ENCODE data around the gene RNF220.

RNF220 gene

DNA sequence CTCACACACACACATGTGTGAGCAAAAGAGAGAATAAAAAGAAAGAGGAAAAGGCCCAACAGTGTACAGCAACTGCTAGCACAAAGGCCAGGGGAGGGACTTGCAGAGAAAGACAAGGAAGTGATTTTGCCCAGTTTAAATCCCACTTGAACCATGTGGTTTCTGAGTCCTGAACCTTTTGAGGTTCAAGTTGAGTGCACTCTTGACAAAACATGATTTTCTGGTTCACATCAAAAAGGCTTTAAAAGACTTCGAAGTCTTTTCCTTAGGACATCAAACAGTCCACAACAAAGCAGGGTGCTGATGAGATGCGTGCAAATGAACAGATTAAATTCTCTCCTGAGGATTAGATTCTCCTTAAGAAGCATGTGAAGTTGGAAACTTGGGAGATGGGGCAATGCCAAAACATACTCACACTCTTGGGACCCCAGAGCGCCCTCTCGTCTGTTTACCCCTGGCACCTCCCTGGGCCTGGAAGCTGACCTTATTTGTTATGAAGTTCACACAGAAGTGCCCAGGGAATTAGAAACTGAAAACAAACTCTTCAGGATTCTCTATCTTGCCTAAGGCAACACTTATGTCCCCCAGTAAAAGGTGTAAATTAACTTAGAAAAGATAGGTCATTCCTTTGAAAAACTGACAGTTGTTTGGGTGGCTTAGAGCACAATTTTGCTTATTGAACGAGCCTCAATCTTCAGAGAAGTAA, 31.5 kb downstream of the RNF220 start:
- no peak for DNase-seq (ENCODE audit: low read depth in 2 of 2)

DNA sequence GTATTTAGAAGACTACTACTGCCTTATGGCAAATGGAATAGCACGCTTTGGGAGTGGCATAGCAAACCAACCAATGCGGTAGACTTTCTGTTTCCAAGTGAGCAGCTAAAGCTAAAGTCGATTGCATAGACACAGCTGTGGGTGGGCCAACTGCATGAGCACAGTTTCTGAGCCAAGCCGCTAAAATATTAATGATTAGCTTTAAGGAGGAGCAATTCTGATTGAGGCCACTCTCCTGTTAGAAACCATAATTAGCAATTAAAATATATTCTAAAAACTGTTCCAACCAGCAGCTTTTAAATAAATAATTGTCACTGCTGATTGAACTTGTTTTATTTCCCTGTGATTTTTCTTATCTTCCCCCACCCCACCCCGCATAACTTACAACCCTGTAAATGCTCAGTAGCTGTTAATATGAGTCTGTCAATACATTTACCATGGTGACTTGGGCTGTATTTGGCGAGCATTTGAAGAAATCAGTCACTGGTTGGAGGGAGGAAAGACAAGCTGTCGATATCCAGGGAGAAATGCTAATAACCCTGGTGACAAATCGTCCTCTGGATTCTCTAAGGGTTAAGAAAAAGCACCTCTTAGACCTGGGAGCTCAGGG, 32.2 kb downstream of the RNF220 start:
- DNase-seq (ENCODE audit: low read depth in 2 of 2) = no peak

DNA sequence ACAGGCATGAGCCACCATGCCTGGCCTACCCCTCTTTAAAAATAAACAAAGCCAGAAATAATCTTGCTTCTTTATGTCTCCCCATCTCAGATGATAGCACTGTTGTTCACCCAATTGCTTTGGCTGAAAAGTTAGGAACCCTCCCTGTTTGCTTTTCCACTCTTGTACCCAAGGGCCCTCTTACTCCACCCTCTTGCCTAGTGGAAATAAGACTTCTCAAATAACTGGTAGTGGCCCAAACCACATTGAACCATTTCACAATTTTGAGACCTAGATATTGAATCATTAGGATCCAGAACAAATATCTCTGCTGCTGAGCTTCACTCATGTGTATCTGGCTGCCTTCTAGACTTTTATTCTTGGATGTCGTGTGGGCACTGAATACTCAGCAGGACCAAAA, 37.7 kb downstream of the RNF220 start:
- DNase-seq (ENCODE audit: low read depth in 2 of 2) = no peak

DNA sequence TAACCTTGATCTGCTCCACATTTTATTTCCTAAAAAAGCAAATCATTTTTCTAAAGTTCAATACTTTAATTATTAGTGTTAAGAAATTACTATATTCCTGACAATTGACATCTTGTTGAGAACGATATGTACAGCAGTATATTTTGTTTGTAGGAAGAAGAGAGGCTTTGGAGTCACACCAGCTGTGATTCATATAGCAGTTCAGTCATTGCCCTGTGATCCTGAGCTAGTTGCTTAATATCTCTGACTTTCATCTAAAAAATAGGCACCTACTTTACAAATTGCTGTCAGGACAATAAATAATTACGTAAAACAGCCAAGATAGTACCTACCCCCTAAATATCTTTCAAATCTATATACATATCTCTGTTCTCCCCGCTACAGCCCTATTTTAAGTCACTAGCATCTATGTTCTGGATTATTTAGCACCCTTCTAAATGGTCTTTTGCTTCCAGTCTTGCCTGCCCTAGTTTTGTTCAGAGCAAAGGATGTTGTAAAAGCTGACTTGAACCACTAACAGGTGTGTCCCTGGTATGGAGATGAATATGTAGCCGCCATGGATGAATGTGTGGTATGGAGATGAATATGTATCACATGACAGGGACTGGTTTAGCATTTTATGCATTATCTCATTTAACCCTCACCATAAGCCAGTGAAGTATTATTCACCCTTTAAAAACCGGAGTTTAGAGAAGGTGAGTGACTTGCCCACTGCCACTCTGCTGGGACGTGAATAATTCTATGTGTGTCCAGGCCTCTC, 42.2 kb downstream of the RNF220 start:
- DNase-seq (ENCODE audit: low read depth in 2 of 2) = no peak

DNA sequence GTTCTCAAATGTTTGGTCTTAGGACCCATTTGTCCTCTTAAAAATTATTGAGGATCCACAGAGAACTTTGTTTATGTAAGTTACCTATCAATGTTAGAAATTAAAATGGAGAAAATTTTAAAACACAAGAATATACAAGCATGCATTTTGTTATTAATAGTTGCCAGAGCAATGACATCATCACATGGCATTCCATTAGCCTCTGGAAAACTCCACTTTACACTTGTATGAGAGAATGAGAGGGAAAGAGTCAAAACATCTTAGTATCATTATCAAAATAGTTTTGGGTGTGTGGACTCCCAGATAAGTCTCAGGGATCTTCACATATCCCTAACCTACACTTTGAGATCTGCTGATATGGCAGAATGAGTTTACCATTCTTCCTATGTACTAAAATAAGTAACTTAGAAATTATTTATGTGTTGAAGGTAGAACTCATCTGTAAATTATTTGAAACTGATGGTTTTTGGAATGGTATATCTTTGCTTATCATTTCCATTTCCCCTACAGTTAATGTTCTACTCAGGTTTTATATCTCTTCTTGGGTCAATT, 48.8 kb downstream of the RNF220 start:
- no peak for DNase-seq (ENCODE audit: low read depth in 2 of 2)

DNA sequence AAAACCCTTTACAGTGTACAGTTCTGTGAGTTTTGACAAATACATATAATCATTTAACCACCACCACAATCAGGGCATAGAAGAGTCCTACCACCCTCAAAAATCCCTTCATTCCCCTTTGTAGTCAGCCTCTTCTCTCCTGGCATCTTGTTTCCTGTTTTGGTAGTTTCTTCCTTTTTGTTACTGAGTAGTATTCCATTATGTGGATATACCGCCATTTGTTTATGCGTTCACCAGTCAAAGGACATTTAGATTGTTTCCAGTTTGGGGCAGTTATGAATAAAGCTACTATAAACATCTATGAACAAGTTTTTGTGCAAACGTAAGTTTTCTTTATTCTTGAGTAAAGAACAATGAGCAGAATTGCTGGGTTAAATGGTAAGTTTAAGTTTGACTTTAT, 49.6 kb downstream of the RNF220 start:
- no peak for DNase-seq (ENCODE audit: low read depth in 2 of 2)

DNA sequence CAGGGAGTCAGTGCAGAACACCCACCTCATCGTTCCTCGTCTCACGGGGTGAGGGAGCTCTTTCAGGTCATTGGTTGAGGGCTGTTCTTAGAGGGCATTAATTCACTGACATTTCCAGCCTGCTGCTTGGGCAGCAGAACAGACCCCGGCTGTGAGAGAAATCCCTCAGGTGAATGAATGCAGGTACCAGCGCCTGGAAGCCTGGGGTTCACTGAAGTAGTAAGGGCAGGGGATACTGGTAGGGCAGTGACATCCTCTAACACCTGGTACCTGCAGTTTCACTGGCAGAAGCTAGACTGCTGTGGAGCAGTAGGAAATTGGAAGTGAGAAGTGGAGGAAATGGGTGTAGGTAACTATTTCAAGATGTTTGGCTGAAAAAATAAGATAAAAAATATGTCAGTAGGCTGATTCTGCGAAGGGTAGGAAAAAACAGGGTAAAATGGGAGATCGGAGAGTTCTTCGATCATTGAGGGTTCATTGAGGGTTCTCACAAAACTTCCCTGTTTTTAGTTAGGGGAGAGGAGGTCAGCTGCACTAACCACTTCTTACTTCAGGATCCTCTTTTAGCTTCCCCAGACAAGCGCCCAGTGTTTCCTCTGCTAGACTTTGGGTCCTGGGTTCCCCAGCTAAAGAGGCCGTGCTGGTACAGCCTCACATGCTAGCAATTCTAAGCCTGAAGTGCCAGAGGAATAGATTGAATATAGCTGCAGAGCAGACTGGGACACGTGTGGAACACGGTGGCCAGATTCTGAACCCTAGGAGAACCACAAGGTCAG, 55.2 kb downstream of the RNF220 start:
- DNase-seq (ENCODE audit: low read depth in 2 of 2) = no peak

DNA sequence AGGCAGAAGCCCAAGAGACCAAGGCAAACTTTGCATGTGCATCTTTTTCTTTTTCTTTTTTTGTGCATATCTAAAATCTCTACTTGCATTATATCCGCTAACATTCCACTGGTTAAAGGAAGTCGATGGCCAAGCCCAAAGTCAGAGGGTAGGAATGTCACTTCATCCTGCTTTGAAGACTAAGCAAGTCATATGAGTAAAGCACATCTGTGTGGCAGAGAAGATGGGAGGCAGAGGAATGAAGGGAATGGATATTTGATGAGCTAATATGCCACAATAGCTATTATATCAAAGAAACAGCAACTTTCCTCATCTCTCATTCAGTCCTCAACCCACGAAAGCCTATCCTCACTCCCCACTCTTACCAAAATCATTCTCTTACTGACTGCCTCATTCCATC, 59.3 kb downstream of the RNF220 start:
- DNase-seq (ENCODE audit: low read depth in 2 of 2) = no peak

DNA sequence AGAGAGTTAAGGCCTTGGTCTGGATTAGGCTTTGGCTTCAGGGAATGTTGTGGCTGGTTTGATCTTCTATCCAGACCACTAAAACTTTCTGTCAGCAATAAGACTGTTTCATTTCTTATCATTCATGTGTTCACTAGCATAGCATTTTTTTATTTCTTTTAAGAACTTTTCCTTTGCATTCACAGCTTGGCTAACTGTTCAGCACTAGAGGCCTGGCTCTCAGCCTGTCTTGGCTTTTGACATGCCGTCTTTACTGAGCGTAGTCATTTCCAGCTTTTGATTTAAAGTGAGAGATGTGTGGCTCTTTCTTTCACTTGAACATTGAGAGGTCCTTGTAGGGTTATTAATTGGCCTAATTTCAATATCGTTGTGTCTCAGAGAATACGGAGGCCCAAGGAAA, 62.5 kb downstream of the RNF220 start:
- DNase-seq (ENCODE audit: low read depth in 2 of 2) = no peak

DNA sequence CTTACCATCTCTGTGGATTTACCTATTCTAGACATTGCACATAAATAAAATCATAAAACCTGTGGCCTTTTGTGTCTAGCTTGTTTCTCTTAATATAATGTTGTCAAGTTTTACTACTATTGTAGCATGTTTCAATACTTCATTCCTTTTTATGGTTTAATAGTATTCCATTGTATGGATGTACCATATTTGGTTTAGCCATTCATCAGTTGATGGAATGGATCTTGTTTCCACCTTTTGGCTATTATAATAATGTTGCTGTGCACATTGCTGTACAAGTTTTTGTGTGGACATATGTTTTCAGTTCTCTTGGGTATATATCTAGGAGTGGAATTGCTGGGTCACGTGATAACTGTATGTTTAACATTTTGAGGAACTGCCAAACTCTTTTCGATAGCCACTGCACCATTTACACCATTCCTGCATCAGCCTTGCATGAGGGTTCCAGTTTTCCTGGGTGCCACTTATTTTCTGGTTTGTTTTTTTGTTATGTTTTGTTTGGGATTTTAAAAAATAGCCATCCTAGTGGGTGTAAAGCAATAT, 66.9 kb downstream of the RNF220 start:
- DNase-seq (ENCODE audit: low read depth in 2 of 2) = no peak

DNA sequence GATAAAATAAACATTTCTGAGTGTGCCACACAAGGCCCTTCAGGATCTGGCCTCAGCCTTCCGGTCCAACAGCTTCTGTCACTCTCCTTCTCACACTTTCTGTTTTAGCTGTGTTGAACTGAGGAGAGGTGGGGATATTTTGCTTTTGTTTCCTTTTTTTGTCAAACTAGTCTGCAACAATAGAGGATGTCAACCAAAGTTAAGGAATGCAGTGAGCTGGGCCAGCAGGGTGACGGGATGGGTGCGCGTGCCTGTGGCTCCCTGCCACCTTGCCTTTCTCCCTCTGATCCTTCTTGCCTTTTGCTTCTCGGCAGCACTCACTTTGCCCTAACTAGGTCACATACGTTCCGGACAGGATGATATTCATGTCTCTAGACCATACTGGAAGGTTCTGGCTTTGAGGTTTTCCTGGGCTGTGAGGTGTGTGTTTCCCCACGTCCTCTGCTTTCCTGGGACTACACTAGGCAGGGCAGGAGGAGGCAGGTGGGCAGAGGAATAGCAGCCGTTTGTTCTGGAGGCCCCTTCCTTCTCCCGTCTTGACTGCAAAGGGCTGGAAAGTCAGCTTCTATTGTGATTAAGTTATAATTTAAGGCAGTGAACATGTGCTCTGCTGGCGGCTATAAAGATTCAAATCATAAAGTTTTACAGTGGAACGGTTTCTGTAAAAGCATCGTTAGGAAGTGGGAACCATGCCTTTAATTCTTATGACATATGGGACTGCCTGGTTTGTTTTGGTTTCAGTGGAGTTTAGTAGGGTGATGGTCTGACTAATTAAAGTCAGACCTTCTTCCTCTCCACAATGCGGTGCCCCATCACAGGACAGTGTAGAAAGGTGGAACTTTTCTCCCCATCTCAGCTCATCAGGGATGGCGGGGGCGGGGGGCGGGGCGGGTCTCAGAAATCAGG, 67.8 kb downstream of the RNF220 start:
- DNase-seq (ENCODE audit: low read depth in 2 of 2) = no peak

DNA sequence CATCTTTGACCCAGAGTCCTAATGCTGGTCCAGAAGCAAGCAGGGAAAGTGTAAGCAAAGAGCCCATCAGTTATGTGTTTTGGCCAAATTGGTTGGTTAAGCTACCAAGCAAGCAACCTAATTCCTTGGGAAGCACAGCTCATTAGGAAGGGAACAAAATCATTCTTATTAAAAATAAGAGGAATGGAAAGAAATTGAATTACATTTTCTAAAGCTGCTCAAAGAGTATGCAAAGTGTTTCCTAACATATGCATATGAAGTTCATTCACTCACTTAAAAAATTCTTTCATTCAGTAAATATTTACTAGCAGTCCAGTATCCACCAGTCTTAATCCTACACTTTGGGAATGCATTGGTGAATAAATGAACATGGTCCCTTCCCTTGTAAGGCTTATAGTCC, 71.8 kb downstream of the RNF220 start:
- no peak for DNase-seq (ENCODE audit: low read depth in 2 of 2)

DNA sequence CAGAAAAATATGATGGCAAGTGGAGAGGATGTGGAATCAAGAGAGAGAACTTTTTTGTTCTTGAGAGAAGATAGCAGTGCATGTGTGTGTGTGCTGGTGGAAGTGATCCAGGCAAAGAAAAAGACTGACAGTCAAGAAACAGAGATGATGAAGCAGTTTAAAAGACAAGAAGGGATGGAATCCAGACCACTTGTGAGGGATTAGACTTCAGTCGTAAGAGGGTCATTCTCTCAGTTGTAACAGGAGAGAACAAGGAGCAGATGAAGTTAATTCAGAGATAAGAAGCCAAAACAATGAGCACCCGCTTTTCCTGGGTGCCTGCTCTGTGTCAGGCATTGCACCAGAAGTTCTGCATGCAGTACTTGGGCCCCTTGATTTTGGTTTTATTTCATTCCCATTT, 76.6 kb downstream of the RNF220 start:
- no peak for DNase-seq (ENCODE audit: low read depth in 2 of 2)

DNA sequence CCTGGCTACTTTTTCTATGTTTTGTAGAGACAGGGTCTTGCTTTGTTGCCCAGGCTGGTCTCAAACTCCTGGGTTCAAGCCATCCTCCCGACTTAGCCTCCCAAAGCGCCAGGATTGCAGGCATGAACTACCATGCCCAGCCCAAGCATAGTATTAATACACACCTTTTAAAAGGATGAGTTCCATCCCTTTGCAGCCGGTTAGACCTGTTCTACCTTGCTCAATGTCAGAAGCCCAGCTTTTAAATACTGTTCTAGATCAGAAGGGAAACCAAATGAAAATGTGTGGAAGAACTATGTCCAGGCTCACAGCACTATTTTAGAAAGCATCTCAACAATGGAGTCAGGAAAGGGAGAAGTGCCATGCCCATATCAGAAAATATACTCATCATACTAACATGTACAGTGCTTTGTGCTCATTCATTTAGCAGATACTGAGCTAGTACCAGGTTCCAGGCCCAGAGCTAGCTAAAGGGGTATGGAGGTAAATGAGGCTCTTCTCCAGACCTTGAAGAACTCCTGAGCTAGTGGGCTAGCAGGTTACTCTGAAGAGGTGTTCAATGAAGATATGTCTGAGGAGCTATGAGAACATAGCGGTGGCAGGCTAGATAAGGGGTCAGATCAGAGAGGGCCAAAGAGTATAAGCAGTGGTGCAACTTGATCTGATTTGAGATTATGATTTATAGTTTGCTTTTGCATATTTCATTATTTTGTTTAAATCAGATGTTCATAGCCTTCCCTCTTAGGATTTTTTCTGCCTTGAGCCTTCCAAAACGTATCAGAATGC, 78.2 kb downstream of the RNF220 start:
- DNase-seq (ENCODE audit: low read depth in 2 of 2) = no peak

DNA sequence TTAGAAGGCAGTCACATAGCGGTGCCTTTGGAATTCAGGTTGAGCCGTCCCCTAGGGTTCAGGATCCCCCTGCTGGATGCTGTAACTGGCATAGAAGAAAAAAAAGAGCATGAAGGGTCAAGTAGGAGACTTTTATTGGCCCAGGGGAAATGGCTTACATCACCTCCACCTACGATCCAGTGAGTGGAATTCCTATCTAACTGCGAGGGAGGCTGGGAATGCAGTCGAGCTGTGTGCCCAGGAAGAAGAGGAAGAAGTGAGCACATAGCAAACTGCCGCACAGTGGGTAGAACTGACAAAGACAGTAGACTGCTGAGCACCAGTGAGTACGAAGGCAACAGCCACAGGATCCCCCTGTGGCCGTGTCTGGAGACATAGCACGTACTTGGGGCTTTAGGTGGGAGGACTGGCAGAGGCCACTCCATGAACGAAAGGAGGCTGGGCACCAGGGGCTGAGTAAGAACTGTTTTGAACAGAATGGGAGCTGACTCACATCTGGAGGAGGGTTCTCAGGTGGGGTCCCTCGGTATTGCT, 79.2 kb downstream of the RNF220 start:
- DNase-seq (ENCODE audit: low read depth in 2 of 2) = no peak

DNA sequence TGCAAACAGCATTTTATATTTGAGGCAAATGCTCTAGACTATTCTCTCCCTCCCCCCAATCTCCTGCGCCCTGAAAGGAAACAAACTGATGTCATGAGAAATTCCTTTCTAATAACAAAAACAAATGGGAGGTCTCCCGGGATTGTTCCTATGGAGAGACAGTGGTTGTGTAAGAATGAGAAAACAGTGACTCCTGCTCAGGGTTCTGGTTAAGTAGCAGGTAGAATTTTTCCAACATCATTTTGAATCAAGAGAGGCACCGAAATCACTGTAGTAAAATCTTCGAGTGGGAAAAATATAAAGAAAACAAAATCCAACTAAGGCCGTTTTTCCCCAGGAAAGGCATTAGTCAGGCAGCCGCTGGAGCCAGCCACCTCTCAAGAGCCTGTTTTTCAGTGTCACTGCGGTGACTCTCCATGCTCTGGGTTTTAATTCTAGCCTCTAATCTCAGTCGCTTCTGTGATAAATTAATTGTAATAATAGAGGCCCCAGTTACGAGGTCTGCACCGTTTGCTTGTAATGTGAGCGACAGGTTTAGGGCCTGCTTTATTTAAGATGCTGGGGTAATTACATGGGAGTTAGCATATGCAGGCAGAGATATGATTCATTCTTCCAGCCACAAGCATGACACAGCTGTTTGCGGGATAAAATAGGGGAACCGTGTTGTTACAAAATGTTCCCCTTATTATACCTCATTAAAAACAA, 80.3 kb downstream of the RNF220 start:
- no peak for DNase-seq (ENCODE audit: low read depth in 2 of 2)

DNA sequence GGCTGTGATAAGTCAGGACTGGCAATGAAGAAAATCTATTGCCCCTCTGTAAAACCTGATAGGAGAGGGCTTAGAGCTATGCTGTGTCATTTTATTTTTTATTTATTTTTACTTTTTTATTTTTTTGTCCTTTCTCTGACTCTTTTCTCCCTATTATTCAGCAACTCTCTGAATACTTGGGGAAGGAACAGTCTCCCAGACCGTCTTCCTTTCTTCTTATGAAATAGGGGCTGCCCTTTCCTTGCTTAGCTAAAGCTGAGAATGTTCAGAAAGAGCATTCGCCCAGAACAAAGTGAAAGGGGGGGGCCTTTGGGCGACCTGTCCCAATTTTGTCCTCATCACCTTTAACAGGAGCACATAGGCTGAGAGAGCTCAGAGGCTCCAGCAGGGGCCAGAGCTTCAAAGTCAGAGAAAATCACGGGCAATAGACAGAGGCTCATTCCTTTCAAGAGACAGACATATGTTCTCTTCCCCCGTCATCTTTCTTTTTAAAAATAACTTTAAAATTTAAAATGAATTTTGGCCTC, 80.9 kb downstream of the RNF220 start:
- DNase-seq (ENCODE audit: low read depth in 2 of 2) = no peak

DNA sequence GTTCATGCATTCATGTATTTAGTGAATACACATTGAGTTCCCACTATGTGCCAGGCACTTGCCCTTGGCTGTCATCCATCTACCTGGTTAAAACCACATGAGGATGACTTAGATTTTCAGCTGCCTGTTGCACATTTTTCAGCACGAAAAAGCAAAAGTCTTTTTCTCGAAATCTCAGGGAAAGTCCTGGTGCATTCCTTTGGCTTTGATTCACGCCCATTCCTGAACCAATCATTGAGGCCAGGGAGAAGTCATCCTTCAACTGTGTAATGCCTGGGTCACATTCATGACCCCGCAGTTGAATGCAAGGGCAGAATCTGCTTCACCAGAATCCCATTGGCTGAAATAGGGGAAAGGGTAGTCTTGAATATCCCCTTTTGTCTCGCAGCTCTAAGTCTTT, 84.4 kb downstream of the RNF220 start:
- DNase-seq (ENCODE audit: low read depth in 2 of 2) = no peak
